GM19438 (cell line): ENCODE results near the gene MAP3K14.
"Not testable (repeated sequence)": the region's sequence is repeated elsewhere in the genome, so short reads cannot be mapped to it uniquely, and the experiment has no call there.

ENCODE experiments used
- ATAC-seq: cut with Tn5 transposase; IDR thresholded peaks from one replicate; pipeline ENCODE4 v1.9.1; 2021; ENCODE audit warnings: low read depth; ENCODE audit not compliant: unreplicated experiment

The MAP3K14 gene

GRCh38 chr17:45305530-45306087 is 11.2 kb downstream of the MAP3K14 start:
- ATAC-seq = no peak

GRCh38 chr17:45302649-45303173 is 14.1 kb downstream of the MAP3K14 start:
- no peak for ATAC-seq

- not testable (repeated sequence) for ATAC-seq
These were observed 14.6 kb downstream of the MAP3K14 start for GRCh38 chr17:45302220-45302619.

GRCh38 chr17:45301674-45302073 is 15.1 kb downstream of the MAP3K14 start:
- no peak for ATAC-seq

GRCh38 chr17:45300060-45300751 is 16.6 kb downstream of the MAP3K14 start:
- no peak for ATAC-seq

- ATAC-seq = no peak
These were observed 17.5 kb downstream of the MAP3K14 start for GRCh38 chr17:45299361-45299760.

- ATAC-seq = no peak
These were observed 18.1 kb downstream of the MAP3K14 start for GRCh38 chr17:45298546-45299285.

GRCh38 chr17:45296833-45297124 is 20.0 kb downstream of the MAP3K14 start:
- ATAC-seq = no peak

- ATAC-seq = no peak
These were observed 20.6 kb downstream of the MAP3K14 start for GRCh38 chr17:45296003-45296832.

GRCh38 chr17:45294506-45294905 is 22.3 kb downstream of the MAP3K14 start:
- no peak for ATAC-seq

- no peak for ATAC-seq
These were observed 23.2 kb downstream of the MAP3K14 start for GRCh38 chr17:45293413-45294211.

- no peak for ATAC-seq
These were observed 24.0 kb downstream of the MAP3K14 start for GRCh38 chr17:45292696-45293412.

- no peak for ATAC-seq
These were observed 25.5 kb downstream of the MAP3K14 start for GRCh38 chr17:45291171-45291805.

GRCh38 chr17:45290269-45290765 is 26.5 kb downstream of the MAP3K14 start:
- ATAC-seq = no peak

- ATAC-seq = no peak
These were observed 27.2 kb downstream of the MAP3K14 start for GRCh38 chr17:45289301-45290268.

- no peak for ATAC-seq
These were observed 28.0 kb downstream of the MAP3K14 start for GRCh38 chr17:45288825-45289224.
